Activated CD8-positive, alpha-beta memory T cell treated with anti-CD3 and anti-CD28 coated beads, Interleukin-2, amount 50 U/mL, for 24 hours (primary cell): Measurements from ENCODE around the gene CLPX.
"Not testable (repeated sequence)": the region's sequence is repeated elsewhere in the genome, so short reads cannot be mapped to it uniquely, and the experiment has no call there.

Experiments used
- DNase-seq: peaks from one replicate; pipeline ENCODE4 v3.0.0-alpha.2; 2020; ENCODE audit errors: extremely low read depth

Gene CLPX

DNA sequence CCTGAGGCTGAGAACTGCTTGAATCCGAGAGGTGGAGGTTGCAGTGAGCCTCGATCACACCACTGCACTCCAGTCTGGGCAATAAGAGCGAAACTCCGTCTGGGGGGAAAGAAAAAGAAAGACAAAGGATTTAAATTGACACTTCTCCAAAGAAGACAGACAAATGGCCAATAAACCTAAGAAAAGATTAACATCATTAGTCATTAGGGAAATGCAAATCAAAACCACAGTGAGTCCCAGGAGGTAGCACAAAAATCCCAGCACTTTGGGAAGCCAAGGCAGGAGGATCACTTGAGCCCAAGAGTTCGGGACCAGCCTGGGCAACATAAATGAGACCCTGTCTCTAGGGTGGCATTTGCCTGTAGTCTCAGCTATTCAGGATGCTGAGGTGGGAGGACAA is 12.6 kb downstream of the CLPX start:
- no peak for DNase-seq

DNA sequence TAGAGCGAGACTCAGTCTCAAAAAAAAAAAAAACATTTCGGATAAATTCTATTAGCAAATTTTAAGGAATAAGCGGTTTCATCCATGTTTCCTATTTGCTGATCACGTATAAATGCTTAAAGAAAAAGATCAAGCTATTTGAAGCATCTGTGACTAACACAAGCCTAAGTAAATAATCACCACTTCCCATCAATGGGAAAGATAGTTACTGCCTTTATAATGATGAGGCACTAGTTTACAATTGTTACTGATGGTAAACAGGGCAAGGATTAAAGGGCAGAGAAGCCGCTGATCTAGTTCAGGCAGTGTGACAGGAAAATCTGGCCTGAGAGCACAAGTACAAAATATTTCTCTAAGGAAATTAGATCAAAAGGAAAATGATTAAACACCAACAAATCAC is 13.7 kb downstream of the CLPX start:
- DNase-seq: no peak

DNA sequence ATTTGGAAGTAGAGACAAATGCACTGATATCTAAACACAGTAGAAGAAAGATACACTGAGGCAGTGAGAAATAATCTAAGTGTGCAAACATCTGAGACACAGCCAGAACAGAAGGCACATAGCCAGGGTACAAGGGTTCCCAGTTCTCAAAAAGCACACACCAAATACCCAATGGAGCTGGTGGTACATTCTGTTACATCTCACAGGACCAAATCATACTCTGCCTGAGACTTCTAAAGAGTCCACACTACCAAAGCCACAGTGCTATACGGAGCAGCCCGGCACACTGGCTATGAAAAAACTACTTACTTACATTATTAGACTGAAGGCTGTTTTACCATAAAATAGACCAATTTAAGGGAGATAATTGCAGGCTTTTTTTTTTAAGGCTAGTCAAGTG is 19.3 kb downstream of the CLPX start:
- DNase-seq: no peak

DNA sequence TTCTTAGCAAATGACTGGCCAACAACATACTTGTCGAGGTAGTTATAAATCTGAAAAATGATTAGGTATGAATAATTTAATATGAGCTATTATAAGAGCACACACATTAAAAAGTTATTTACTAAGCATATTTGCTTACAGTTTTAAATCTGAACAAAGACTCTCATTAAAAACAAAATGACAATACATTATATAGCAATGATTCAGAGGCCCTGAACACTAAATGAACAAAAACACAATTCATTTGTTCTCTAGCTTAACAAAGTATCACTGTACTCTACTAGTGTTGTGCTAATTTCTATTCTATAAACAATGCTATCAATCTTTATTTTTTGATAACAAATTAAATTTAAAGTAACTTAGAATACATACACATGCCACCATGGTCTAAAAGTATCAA is 21.0 kb downstream of the CLPX start:
- no peak for DNase-seq

DNA sequence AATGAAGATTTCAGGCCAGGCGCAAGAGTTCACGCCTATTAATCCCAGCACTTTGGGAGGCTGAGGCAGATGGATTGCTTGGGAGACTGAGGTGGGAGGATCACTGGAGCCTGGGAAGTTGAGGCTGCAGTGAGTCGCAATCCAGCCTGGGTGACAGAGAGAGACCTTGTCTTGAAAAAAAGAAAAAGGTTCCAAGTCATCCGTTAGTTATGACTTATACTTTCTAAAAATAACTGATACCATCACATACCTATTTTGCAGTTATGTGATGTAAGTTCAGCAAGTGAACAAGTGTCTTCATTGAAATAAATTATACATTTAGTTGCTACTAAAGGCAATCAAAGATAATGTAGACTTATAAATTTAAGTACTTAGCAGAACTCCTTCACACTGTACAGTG is 22.1 kb downstream of the CLPX start:
- no peak for DNase-seq

DNA sequence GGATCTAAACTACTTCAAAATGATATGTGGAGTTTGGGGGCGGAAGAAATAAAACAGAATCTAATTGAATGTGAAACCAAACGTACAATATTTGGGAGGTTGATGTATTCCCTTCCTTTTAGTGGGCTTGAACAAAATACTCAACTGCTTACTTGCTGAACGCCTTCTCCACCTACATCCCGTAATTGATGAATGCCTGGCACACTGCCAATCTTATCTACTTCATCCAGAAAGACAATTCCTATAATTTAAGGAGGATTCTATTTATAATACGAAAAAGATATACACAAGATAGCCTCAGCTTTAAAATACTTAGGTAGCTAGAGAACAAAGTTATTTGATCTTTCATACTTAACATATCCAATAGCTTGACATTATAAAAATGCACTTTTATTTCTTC is 28.4 kb downstream of the CLPX start:
- DNase-seq: no peak

DNA sequence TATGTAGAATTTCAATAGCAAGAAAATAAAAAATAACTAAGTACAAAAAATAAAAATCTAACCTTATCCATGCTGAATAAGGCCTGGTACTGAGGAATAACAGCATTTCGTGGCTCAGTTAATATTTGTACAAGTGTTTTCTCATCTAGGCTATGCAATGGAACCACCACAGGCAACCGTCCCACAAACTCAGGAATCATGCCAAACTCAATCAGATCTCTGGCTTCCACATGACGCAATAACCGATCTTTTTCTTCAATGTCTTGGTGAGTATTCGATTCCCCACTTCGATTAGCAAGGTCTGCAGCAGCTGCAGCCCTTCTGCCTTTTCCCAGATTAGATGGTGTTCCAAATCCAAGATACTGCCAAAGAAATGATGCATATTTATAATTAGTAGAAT is 30.4 kb downstream of the CLPX start:
- DNase-seq: no peak

DNA sequence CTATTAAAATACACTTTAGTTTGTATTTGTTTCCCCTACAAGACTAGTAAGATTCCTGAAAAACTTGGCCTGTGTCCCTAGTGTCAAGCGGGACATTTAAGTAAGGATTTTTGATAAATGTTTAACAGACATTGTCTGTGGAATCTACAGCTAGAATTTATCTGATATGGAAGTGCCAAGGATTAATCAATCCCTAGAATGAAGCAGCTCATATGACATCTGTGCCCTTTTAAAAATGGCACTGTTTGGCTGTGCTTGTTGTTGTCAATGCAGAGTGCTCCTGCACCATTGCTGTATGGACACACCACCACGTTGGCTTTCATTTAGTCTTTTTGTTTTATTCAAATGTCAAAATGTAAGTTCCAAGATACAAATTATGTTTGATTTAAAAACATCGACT is 37.2 kb downstream of the CLPX start:
- no peak for DNase-seq

DNA sequence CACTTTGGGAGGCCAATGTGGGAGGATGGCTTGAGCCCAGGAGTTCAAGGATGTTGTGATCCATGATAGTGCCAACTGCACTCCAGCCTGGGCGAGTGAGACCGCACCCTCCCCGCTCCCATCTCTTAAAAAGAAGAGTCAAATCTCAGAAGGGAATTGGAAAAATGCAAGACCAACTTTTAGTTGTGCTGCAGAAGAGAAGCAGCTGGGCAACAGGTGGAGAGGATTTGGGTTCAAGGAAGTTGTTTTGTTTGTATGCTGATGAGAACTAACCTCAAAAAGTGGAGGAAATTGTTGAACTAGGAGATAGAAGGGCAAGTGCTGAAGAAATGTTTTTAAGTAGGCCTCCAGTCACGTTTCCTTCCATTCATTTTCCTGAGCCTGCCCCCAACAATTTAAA is 38.7 kb downstream of the CLPX start:
- no peak for DNase-seq

DNA sequence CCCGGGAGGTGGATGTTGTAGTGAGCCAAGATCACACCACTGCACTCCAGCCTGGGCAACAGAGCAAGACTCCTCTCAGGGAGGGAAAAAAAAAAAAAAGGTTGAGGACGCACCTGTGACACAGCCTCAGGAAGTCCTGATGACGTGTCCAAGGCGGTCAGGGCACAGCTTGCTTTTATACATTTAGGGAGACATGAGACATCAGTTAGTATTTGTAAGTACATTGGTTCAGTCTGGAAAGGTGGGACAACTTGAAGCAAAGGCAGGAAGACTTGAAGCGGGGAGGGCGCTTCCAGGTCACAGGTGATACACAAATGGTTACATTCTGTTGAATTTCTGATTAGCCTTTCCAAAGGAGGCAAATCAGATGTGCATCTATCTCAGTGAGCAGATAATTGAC is 46.5 kb downstream of the CLPX start:
- DNase-seq: not testable (repeated sequence)

DNA sequence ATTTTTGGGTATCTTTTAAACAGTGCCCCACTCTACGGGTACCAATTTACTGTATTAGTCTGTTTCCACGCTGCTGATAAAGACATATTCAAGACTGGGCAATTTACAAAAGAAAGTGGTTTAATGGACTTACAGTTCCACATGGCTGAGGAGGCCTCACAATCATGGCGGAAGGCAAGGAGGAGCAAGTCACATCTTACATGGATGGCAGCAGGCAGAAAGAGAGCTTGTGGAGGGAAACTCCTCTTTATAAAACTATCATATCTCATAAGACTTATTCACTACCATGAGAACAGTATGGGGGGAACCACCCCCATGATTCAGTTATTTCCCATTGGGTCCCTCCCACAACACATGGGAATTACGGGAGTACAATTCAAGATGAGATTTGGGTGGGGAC is 47.2 kb downstream of the CLPX start:
- not testable (repeated sequence) for DNase-seq

DNA sequence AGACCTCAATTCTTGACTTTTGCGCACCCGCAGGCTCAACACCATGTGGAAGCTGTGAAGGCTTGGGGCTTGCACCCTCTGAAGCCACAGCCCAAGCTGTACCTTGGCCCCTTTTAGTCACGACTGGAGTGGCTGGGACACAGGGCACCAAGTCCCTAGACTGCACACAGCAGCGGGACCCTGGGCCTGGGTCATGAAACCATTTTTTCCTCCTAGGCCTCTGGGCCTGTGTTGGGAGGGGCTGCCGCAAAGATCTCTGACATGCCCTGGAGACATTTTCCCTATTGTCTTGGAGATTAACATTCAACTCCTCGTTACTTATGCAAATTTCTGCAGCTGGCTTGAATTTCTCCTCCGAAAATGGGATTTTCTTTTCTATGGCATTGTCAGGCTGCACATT is 48.1 kb downstream of the CLPX start:
- not testable (repeated sequence) for DNase-seq

DNA sequence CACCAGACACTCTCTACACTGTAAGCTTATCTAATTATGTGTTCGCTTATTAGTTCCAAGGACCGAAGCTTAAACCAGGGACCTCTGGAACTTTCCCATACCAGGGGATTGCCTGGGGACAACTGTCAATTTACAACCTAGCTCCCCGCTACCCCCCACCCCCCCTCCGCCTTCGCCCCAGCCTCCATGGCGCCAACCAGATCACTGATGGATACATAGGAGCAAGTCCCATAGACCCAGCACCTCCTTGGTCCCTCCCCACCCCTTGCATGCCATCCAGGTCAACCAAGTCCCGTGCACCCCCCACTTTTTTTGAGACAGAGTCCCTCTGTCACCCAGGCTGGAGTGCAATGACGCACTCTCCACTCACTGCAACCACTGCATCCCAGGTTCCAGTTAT is 50.6 kb downstream of the CLPX start:
- no peak for DNase-seq

DNA sequence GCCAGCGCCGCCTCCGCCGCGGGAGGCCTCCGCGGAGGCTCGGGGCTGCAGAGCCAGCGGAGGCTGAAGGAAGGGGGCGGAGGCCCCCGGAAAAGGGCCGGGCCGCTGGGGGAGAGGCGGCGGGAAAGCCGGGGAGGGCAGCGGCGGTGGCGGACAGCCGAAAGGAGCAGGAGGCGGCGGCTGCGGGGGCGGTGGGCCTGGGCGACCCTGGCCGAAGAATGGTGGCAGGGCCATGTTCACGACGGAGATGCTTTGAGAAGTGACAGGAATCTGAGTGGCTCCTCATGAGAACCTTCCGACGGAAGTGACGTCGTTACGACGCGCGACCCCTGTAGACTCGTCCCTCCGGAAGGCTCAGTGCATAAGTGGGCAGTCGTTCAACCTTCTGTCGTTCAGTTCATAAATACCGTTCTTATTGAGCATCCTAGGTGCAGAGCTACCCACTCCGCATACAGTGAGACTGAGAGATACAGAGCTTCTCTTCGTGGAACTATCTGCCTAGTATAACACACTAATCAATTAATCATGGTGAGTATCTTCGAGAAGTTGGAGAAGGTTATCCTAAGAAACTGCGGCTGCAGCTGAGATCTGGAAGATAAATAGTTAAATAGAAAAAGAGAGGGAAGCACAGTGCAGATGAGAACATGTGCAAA is 51.5 kb downstream of the CLPX start, which contains the start of gene PDCD7:
Gene PDCD7 (minus strand): TSS at position 261 of the 653 bp plus-strand sequence. CDS start 27 bp downstream, at position 234.
- DNase-seq: peak; percentile 47

DNA sequence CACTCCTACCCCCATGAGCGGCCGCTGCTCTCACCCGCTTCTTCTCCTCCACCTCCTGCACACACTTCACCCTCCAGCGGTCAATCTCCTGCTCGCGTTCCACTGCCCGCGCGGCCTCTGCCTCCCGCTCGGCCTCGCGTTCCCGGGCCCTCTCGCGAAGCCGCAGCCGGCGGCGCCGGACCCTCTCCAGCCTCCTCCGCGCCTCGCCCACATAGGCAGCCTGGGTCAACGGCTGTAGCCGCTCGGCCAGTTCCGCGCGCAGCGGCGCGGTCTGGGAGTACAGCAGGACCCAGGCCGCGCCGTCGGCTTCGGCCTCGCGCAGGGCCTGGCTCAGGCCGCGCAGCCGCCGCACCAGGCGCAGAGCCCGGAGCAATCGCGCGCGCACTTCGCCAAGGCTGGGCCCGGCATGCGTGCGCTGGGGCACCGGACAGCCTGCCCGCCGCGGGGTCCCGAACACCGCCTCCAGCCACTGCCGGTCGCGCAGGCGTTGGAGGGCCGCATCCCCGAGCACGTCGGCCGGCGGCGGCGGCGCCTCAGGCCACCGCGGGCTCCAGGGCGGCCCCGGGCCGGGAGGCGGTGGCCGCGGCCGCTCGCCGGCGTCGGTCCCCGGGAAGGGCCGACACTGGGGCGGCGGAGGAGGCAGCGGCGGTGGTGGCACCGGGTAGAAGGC is 52.1 kb downstream of the CLPX start:
- no peak for DNase-seq

DNA sequence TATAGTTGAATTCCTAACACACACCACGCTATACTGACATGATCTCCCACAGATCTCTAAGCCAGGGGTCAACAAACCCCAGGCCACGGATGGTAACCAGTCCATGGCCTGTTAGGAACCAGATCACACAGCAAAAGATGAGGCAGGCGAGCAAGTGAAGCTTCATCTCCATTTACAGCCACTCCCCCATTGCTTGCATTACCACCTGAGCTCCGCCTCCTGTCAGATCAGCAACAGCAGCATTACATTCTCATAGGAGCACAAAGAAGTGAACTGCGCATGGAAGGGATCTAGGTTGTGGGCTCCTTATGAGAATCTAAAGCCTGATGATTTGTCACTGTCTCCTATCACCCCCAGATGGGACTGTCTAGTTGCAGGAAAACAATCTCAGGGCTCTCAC is 54.2 kb downstream of the CLPX start:
- no peak for DNase-seq

DNA sequence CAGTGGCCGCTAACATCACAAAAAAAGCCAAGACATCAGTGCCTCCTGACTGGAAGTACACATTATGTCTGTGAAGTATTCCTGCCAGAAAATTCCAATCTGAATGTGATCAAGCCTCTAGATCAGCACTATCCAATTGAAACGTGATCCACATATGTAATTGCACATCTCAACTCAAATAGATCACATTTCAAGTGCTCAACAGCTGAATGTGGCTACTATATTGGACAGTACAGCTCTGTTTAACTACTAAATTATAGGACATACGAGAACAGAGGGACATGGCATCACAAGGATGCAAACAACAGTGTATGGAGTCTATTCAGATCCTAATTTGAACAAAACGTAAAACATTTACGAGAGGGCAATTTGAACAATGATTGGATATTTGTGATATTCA is 69.6 kb downstream of the CLPX start:
- no peak for DNase-seq

DNA sequence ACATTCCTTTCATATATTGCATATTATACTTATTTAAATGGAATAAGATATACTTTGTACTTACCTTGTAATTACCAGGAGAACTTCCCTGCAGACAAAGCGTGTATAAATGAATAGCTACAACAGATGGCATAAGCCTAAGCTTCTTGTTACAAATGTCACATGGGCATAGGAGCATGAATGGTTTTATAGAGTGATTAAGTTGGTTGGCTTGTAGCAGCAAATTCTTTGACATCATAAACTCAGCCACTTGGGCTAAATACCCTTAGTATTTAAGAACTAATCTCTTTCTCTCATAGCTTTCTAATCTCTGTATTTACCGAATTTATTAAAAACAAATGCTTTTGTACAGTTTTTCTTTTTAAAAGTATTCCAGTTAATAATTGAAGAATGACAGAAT is 70.1 kb downstream of the CLPX start, which contains the start of gene UBAP1L:
Gene UBAP1L (minus strand): TSS at position 115 of the 400 bp plus-strand sequence. CDS start 8,985 bp downstream, outside the sequence.
- no peak for DNase-seq

DNA sequence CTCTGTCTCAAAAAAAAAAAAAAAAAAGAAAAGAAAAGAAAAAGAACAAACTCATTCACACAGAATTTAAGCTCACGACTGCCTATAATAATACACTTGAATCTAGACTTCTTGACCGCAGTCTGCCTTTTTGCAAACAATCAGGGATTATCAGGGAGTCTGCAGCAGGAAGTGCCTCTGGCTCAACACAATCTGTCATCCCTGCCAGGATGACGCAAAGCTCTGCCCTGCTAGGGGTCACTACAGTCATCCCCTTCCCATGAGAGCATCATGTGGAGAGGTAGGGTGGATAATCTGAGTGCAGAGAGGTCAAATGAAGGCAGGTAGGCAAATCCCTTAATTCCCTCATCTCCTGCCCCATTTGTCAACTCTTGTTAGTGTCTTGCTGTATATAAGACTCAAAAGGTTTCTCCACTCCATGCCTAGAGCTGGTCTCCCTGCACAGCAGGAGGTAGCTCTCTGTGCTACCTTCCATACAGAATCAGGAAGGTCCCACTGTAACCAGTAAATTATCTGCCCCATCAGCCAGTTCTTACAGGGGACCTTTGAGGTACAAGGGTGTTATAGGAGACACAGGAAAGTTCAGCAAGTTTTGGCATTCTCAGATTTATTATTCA is 74.4 kb downstream of the CLPX start:
- no peak for DNase-seq

DNA sequence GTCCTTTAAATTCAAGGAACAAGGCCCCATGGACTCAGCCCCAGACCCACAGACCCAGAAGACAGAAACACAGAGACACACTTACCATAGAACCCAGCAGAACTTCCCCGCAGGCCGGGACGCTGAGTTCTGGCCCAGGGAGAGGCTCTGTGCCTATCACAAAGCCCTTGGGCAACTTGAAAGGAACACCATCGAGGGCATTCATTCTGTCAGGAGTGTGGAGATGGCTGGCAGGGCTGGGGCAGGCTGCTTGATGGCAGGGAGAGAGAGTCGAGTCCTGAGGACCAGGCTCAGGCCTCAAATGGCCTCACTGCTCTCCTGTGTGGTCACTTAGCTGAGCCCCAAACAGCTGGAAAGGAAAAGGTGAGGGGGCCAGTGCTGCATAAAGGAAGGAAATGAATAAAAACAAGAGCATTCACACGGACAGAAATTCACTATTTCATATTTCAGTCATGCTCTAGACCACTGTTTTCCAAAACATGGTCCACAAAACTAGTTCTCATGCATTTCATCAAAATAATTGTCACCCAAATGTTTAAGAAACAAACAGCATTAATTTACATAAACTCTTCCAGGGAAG is 79.0 kb downstream of the CLPX start:
- no peak for DNase-seq

DNA sequence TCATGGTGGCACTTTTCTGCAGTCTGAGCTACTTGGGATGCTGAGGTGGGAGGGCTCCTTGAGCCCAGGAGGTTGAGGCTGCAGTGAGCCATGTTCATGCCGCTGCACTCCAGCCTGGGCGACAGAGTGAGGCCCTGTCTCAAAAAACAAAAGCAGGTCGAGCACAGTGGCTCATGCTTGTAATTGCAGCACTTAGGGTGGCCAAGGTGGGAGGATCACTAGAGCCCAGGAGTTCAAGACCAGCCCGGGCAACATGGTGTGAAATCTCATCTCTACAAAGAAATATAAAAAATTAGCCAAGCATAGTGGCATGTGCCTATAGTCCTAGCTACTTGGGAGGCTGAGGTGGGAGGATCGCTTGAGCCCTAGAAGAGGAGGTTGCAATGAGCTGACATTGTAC is 80.1 kb downstream of the CLPX start:
- DNase-seq: no peak

DNA sequence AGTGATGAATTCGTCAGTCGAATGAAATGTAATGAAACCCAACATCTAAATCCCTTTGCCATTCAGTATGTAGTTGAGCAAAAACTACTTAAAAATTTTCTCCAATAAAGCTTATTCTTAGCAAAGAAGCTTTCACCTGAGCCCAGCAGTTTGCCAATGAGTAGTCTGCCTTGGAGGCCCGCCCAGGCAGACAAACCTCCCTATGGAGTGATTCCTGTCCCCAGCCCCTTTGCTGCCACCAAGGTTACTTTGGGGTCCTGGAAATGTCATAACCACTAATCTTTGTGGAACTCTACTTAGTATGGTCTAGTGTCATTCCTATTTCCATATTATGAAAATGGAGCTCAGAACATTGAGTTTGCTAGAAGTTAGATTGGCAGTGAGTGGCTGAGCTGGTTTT is 82.2 kb downstream of the CLPX start:
- no peak for DNase-seq
